Astrocyte (in vitro differentiated cells and primary cell): Measurements from ENCODE around the gene ALX4.

Experiments
- CTCF ChIP-seq: IDR thresholded peaks from 2 replicates; pipeline ENCODE4 v1.5.1; 2011; ENCODE audit warnings: low read depth, mild to moderate bottlenecking, inconsistent platforms, low read length, moderate library complexity; ENCODE audit not compliant: insufficient read depth
- EZH2 ChIP-seq: IDR thresholded peaks from 2 replicates; pipeline ENCODE4 v1.6.1; 2012; ENCODE audit warnings: mild to moderate bottlenecking, low read length, inconsistent platforms; ENCODE audit not compliant: insufficient read depth

- TF ChIP-seq CTCF (no peak), EZH2 (no peak)
These were observed 92.5 kb downstream of the ALX4 start for GRCh38 chr11:44217432-44217831.
